Suppressor macrophage treated with lipopolysaccharide for 4 hours (primary cell): ENCODE data around the gene BIK.
A peak's percentile ranks its signal among the peaks of the same experiment; 100 is the strongest.
"Not testable (repeated sequence)": the region's sequence is repeated elsewhere in the genome, so short reads cannot be mapped to it uniquely, and the experiment has no call there.

Source experiments
- DNase-seq: peaks from one replicate; pipeline ENCODE4 v3.0.0-alpha.2; 2020

BIK gene

DNA sequence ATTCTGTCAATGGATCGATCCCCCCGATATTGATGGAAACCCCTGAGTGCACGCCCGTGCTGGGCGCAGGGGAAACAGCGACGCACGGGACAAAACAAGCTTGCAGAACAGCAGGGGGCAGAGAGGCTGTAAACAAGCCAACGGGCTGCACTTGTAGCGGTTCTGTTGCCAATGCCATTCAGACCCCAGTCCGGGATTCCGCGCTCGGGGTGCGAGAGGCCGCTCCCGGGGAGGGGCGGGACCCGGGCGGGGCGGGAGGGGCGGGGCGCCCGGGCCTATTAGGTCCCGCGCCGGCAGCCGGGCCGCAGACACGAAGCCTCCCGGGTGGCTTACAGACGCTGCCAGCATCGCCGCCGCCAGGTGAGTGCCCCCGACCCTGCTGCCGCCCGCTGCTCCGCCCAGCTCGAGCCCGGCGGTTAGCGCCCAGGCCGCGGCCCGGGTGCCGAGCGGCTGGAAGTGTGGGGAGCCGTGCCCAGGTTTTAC is at the start of gene BIK:
BIK (plus strand) TSS at position 307 of the 483 bp plus-strand sequence. CDS start 13,273 bp downstream, outside the sequence.
- DNase-seq, result peak; percentile 46

- no peak for DNase-seq
Observed at GRCh38 chr22:43066134-43066533, 44.4 kb upstream of the BIK start.

DNA sequence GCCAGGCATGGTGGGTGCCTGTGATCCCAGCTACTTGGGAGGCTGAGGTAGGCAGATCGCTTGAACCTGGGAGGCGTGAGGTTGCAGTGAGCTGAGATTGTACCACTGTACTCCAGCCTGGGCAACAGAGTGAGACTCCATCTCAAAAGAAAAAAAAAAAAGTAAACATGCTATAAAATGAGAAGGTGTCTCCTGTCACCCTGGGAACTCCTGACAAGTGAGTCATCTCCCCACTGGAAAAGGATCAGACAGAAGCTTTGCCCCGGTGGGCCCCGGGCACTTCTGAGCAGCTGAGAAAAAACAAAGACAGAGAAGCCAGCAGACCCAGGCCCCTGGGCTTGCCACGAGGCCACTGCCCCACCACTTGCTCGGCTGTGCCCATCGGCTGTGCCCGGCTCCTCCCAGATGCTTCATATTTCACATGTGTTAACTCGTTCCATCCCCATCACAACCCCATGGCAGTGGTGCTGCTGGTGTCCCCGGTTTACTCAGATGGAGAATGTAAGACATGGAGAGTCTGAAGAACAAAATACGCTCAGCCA is 43.6 kb upstream of the BIK start:
- no peak for DNase-seq

GRCh38 chr22:43077121-43077877 is 33.3 kb upstream of the BIK start:
- DNase-seq, result no peak

- no peak for DNase-seq
Observed at GRCh38 chr22:43078522-43078921, 32.0 kb upstream of the BIK start.

DNA sequence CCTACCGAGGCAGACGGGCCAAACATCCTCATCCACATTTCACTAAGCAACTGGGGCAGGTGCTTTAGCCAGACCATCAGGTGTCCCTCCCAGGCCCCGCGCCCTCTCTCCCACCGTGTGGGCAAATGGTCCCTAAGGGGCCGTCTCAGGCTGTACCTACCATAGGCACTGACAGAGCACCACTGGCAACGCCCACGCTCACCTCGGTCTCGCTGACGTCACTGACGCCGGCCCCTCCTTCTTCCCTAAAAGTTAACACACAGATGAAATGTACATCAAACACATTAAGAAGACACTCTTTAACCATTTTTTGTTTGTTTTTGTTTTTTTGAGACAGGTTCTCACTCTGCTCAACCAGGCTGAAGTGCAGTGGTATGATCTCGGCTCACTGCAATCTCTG is 30.8 kb upstream of the BIK start:
- DNase-seq, result no peak

DNA sequence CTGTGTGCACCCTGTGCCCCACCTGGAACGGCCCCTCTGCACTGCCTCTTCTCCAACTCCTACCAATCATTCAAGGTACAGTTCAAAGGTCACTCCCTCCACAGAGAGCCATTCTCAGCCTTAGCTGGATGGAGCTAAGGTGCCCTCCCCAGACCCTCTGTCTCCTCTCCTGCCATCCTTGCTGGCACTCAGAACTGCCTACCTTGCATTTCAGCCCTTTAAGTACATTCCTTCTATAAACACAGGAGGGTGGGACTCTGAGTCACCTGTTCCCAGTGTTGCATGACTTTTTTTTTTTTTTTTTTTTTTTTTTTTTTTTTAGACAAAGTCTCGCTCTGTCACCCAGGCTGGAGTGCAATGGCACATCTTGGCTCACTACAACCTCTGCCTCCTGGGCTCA is 29.9 kb upstream of the BIK start:
- no peak for DNase-seq

DNA sequence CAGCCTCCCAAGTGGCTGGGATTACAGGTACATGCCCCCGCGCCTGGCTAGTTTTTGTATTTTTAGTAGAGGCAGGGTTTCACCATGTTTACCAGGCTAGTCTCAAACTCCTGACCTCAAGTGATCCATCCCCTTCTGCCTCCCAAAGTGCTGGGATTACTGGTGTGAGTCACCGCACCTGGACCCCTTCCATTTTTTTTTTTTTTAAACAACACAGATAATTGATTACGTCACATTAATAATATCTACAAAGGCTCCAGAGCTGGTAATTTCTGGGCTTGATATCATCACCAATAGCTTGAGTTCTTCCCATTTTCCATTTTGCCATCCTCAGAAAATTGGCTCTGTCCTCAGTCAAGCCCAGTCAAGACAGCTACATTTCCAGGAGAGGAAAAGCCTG is 28.6 kb upstream of the BIK start:
- DNase-seq, result no peak

- no peak for DNase-seq
Observed at GRCh38 chr22:43085658-43086606, 24.6 kb upstream of the BIK start.

GRCh38 chr22:43088627-43088983 is 21.9 kb upstream of the BIK start:
- peak; percentile 67 for DNase-seq

DNA sequence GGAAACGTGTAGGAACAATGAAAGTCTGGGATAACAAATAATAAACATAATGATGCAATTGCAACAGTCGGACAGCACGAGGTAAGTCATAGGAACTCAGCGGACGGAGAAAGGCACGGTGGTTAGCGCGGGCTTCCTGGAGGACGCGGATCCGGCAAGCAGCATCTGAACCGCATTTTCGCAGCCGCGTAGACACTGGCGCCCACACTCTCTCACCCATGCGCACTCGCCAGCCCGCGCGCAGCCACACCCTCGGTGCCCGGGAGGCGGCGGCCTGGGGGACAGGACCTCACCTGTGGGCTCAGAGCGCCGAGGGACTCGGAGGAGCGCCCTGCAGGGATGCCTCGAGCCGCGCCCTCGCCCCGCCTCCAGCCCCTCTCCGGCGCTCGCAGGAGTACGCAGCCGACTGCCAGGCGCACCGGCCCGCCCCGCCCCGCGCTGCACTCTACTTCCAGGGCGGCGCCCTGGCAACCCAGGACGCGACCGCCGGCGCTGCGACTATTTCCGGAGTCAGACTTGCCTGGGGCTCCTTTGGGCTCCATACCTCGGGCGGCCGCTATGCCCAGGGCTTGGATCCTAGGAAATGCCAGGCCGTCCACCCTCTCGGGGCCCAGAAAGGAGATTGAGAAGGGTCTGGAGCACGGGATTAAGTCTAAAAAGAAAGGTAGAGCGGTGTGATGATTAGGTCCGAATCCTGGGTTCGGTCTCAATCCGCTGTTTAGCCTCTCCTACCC is 21.4 kb upstream of the BIK start, which contains the start of gene TTLL1:
TTLL1 (minus strand) TSS at position 408 of the 734 bp plus-strand sequence. CDS start 13,805 bp downstream, outside the sequence.
- peak; percentile 90 for DNase-seq

DNA sequence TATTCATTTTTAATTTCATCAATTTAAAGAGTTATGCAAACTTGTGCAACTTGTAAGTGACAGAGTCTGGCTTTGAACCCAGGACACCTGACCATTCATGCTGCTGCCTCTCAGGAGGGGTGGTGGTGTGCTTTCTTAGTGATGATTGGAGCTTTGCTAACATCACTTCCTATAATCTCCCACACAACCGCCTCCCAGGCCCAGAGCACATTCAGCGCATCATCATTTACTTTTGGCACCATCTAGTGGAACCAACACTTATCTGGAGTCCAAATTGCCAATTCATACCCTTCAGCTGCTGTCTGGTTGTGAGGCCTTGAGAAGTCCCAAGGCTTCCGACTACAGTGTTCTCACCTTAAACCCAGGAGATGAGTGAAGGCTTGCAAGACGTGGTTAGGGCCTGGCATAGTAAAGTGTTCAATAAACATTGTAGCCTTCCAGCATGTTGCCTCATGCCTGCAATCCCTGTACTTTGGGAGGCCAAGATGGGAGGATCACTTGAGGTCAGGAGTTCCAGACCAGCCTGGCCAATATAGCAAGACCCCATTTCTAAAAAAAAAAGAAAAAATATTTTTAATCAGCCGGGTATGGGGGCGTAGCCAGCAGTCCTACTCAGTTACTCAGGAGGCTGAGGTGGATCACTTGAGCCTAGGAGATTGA is 20.3 kb upstream of the BIK start:
- peak; percentile 88 for DNase-seq

DNA sequence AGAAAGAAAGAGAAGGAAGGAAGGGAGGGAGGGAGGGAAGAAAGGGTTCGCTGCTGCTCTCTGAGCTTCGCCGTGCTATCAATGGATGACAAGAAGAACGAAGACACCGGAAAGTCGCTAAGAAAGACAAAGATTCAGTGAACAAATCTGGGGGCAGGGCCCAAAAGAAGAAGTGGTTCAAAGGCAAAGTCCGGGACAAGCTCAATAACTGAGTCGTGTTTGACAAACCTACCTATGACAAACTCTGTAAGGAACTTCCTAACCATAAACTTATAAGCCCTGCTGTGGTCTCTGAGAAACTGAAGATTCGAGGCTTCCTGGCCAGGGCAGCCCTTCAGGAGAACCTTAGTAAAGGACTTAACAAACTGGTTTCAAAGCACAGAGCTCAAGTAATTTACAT is 18.5 kb upstream of the BIK start:
- peak; percentile 48 for DNase-seq

DNA sequence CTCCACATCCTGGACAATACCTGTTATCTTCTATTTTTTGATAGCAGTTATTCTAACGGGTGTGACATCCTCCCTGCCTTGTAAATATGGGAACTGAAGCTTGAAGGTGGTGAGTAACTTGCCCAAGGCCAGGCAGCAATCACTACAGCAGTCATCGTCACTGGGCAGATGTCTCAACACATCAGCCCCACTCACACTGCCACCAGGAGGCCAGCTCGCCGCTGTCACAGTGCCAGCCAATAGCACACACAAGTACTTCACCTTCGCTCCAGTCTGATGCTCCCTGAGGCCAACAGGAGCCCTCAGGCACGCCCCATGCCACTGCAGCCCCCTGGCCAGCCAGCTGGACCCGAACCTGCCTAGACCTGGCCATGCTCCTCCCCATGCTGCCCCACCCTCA is 16.5 kb upstream of the BIK start:
- DNase-seq, result peak; percentile 87

DNA sequence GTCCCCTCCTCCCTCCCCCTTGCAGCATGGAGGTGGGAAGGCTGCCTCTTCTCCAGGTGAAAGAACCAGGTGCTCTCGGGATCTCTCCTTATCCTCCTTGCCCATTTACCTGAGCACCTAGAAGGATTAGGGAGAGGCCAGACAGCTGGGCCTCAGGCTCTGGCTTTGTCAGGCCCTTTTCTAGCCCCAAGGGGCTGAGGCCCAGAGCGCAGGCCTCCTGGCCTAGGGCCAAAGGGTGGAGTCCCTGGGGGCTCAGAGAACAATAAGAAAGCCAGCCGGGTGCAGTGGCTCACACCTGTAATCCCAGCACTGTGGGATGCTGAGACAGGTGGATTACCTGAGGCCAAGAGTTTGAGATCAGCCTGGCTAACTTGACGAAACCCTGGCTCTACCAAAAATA is 16.0 kb upstream of the BIK start:
- DNase-seq, result no peak

DNA sequence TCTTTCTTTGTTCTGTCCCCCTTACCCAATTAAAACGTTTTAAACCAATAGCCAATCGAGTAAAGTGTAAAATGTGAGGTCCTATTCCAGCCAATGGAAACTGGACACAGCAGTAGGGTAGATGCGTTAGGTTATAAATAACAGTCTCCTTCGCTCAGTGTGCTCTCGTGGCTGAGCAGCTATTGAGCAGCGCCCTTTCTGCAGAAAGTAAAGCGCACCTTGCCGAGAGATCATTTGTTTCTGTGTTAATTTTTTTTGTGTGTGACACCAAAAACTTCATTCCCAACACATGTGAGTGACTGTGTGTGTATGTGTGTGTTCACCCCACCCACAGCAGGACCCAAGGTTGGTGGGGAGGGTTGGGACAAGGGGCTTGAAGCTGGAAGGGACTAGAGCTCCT is 14.1 kb upstream of the BIK start:
- no peak for DNase-seq

DNA sequence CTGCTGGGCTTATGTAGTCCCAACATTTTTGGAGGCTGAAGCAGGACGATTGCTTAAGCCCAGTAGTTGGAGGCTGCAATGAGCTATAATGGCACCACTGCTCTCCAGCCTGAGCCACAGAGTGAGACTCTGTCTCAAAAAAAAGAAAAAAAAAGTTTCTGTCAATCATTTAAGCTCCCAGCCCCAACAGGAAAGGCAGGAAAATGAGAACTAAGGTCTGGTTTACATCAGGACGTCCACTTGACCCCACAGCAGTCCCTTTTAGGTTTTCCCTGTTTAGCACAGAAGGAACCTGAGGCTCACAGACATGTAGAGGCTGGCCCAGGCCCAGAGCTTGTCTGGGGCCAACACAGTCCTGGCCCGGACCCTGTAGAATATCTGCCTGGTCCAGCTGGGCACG is 12.2 kb upstream of the BIK start:
- DNase-seq, result no peak

- no peak for DNase-seq
Observed at GRCh38 chr22:43099095-43099494, 11.5 kb upstream of the BIK start.

- DNase-seq, result peak; percentile 82
Observed at GRCh38 chr22:43100225-43100624, 10.3 kb upstream of the BIK start.

DNA sequence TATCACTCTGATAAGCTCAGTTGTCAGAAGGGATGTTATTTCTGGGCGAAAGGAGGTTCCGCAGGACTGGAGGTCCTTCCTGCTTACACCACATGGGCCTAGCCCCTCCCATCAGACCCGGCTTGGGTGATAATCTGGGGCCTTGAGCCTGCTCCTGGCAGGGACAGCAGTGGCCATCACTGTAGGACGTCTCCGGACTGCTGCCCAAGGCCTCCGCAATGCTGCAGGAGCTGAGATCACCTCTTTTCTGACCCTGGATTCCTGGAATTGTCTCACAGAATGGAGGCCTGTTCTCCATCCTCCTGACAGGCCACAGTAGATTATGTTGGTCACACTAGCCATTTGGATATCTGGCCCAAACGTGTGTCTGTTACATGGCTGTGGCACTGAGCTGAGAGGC is 9.2 kb upstream of the BIK start:
- DNase-seq, result no peak

GRCh38 chr22:43104056-43104625 is 6.4 kb upstream of the BIK start:
- peak; percentile 54 for DNase-seq

DNA sequence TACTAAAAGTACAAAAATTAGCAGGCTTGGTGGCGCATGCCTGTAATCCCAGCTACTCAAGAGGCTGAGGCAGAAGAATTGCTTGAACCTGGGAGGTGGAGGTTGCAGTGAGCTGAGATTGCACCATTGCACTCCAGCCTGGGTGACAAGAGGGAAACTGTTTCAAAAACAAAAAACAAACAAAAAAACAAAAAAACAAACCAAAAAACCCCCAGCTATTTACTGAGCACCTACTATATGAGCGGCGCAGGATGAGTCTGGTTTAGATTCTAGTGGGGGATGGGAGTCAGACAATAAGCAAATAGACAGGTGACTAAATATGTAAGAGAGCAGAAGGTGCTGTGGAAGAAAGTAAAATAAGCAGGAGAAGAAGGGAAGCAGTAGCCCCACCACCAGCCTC is 5.6 kb upstream of the BIK start:
- DNase-seq, result not testable (repeated sequence)
